AG04450 (cell line): ENCODE data around the gene COL23A1. TPM values are rescaled to one million over a fixed set of nuclear protein-coding genes. Genes with fewer than 3 reads are reported as not detected.

Source experiments
- CTCF ChIA-PET: fragments of 300-600, 350-600 bp; formaldehyde crosslinking; extraction: SDS; loops from one replicate; lab custom pipeline; 2022; ENCODE audit warnings: antibody characterized with exemption, inconsistent platforms; lab: Charles Lee
- POLR2A ChIA-PET: fragments of 350-600 bp; formaldehyde crosslinking; extraction: SDS; loops from one replicate; lab custom pipeline; 2021; ENCODE audit warnings: antibody characterized with exemption, inconsistent platforms; lab: Yijun Ruan, JAX
- DNase-seq: peaks from one replicate; pipeline ENCODE4 v3.0.0-alpha.2; 2011; ENCODE audit warnings: low read depth, low spot score
- H3K27ac ChIP-seq: one replicate; pipeline ENCODE4 v1.5.1; 2012; ENCODE audit warnings: low read depth, low read length, control low read depth
- H3K27me3 ChIP-seq: one replicate; pipeline ENCODE4 v1.6.0; 2012; ENCODE audit warnings: low read length; ENCODE audit not compliant: control insufficient read depth, insufficient read depth
- H3K4me3 ChIP-seq: 2 replicates; pipeline ENCODE4 v1.5.1; 2011; ENCODE audit warnings: mild to moderate bottlenecking, low read depth, low read length, control low read depth
- H3K9me3 ChIP-seq: 2 replicates; pipeline ENCODE4 v1.5.1; 2012; ENCODE audit warnings: low read length; ENCODE audit not compliant: control insufficient read depth, insufficient read depth
- CTCF ChIP-seq: IDR thresholded peaks from 2 replicates; pipeline ENCODE4 v1.5.1; 2011; ENCODE audit warnings: low read depth, low read length, control low read depth, inconsistent platforms
- polyA plus RNA-seq: library from polyadenylated mRNA; depleted of rRNA; stranded (reverse); fragments of >200 nt; gene quantifications from 2 replicates; pipeline ENCODE4 v1.2.3, GENCODE V29; 2011

The COL23A1 gene
- polyA plus RNA-seq, 1 experiment: not detected

- H3K9me3 ChIP-seq: peaks cover 41% of the 10 kb centered on the region
- H3K4me3 ChIP-seq: no peak overlapping the region
- no peak for DNase-seq
- CTCF ChIA-PET: no interaction called here
- no peak overlapping the region for H3K27ac ChIP-seq
- no peak for TF ChIP-seq CTCF
- H3K27me3 ChIP-seq: no peaks in the 10 kb centered on the region
- POLR2A ChIA-PET: no interaction called here
These were observed 318.3 kb downstream of the COL23A1 start for GRCh38 chr5:178271726-178272479.

- CTCF ChIA-PET: no interaction called here
These were observed 319.0 kb downstream of the COL23A1 start for GRCh38 chr5:178271231-178271630.

GRCh38 chr5:178269499-178269898 is 320.7 kb downstream of the COL23A1 start:
- no peak for TF ChIP-seq CTCF
- peaks cover 28% of the 10 kb centered on the region for H3K9me3 ChIP-seq
- ChIA-PET CTCF (no interaction called here), POLR2A (no interaction called here)
- no peak for DNase-seq
- no peak overlapping the region for H3K4me3 ChIP-seq
- H3K27ac ChIP-seq: no peak overlapping the region
- no peaks in the 10 kb centered on the region for H3K27me3 ChIP-seq

More at GRCh38 chr5:178271231-178271630, 319.0 kb downstream of the COL23A1 start:
- no peak overlapping the region for H3K4me3 ChIP-seq
- TF ChIP-seq CTCF: no peak
- H3K27me3 ChIP-seq: no peaks in the 10 kb centered on the region
- POLR2A ChIA-PET: no interaction called here
- peaks cover 43% of the 10 kb centered on the region for H3K9me3 ChIP-seq
- H3K27ac ChIP-seq: no peak overlapping the region
- no peak for DNase-seq

- CTCF ChIA-PET: no interaction called here
- no peak for DNase-seq
- no peak for TF ChIP-seq CTCF
These were observed 322.3 kb downstream of the COL23A1 start for GRCh38 chr5:178267876-178268275.

GRCh38 chr5:178267245-178267644 is 322.9 kb downstream of the COL23A1 start:
- CTCF ChIA-PET: no interaction called here
- DNase-seq: no peak
- H3K9me3 ChIP-seq: peaks cover 21% of the 10 kb centered on the region
- POLR2A ChIA-PET: no interaction called here
- no peaks in the 10 kb centered on the region for H3K27me3 ChIP-seq
- no peak overlapping the region for H3K4me3 ChIP-seq
- no peak overlapping the region for H3K27ac ChIP-seq
- TF ChIP-seq CTCF: no peak

More at GRCh38 chr5:178267876-178268275, 322.3 kb downstream of the COL23A1 start:
- Histone ChIP-seq H3K9me3 (peaks cover 24% of the 10 kb centered on the region), H3K27ac (no peak overlapping the region), H3K27me3 (no peaks in the 10 kb centered on the region), H3K4me3 (no peak overlapping the region)
- POLR2A ChIA-PET: no interaction called here
